Astrocyte (in vitro differentiated cells and primary cell): Measurements from ENCODE around the gene AP5B1. TPM values are rescaled to one million over a fixed set of nuclear protein-coding genes. Genes with fewer than 3 reads are reported as not detected.

Experiments used
- DNase-seq: peaks from one replicate; pipeline ENCODE4 v3.0.0-alpha.2; 2010; ENCODE audit warnings: low read depth
- FAIRE-seq: peaks from 2 replicates; lab custom pipeline; 2011; peaks lifted over from hg19 to GRCh38; lab: Jason Lieb, UNC
- H2AFZ ChIP-seq: 2 replicates; pipeline ENCODE4 v1.6.0; 2012; ENCODE audit warnings: low read depth, low read length, inconsistent platforms
- H3K27ac ChIP-seq: 2 replicates; pipeline ENCODE4 v1.5.1; 2011; ENCODE audit warnings: low read depth, low read length, inconsistent platforms
- H3K27me3 ChIP-seq: 2 replicates; pipeline ENCODE4 v1.6.0; 2011; ENCODE audit warnings: low read length, inconsistent platforms; ENCODE audit not compliant: insufficient read depth
- H3K36me3 ChIP-seq: 2 replicates; pipeline ENCODE4 v1.5.1; 2011; ENCODE audit warnings: low read length, inconsistent platforms; ENCODE audit not compliant: insufficient read depth
- H3K4me1 ChIP-seq: 2 replicates; pipeline ENCODE4 v1.5.1; 2011; ENCODE audit warnings: low read length, inconsistent platforms; ENCODE audit not compliant: insufficient read depth
- H3K4me2 ChIP-seq: 2 replicates; pipeline ENCODE4 v1.6.0; 2012; ENCODE audit warnings: low read length, inconsistent platforms
- H3K4me3 ChIP-seq: 2 replicates; pipeline ENCODE4 v1.5.1; 2011; ENCODE audit warnings: low read depth, mild to moderate bottlenecking, low read length, inconsistent platforms; ENCODE audit not compliant: insufficient read depth
- H3K79me2 ChIP-seq: 2 replicates; pipeline ENCODE4 v1.6.0; 2012; ENCODE audit warnings: mild to moderate bottlenecking, low read length, inconsistent platforms; ENCODE audit not compliant: insufficient read depth
- H3K9ac ChIP-seq: 2 replicates; pipeline ENCODE4 v1.6.0; 2012; ENCODE audit warnings: mild to moderate bottlenecking, low read length, inconsistent platforms
- H3K9me3 ChIP-seq: 2 replicates; pipeline ENCODE4 v1.5.1; 2012; ENCODE audit warnings: low read depth, mild to moderate bottlenecking, low read length, inconsistent platforms; ENCODE audit not compliant: insufficient read depth
- H4K20me1 ChIP-seq: 2 replicates; pipeline ENCODE4 v1.6.0; 2012; ENCODE audit warnings: low read length, inconsistent platforms; ENCODE audit not compliant: insufficient read depth
- H3K27ac Mint-ChIP-seq: one replicate; pipeline ENCODE4 v1.8.0; 2021; ENCODE audit warnings: mild to moderate bottlenecking, mixed read lengths; ENCODE audit not compliant: unreplicated experiment
- H3K27me3 Mint-ChIP-seq: one replicate; pipeline ENCODE4 v1.8.0; 2021; ENCODE audit warnings: low read depth, mixed read lengths; ENCODE audit not compliant: unreplicated experiment
- H3K36me3 Mint-ChIP-seq: one replicate; pipeline ENCODE4 v1.8.0; 2021; ENCODE audit warnings: low read depth, mixed read lengths; ENCODE audit not compliant: unreplicated experiment
- H3K4me1 Mint-ChIP-seq: one replicate; pipeline ENCODE4 v1.8.0; 2021; ENCODE audit warnings: low read depth, mixed read lengths; ENCODE audit not compliant: unreplicated experiment
- H3K4me3 Mint-ChIP-seq: one replicate; pipeline ENCODE4 v1.8.0; 2021; ENCODE audit warnings: mild to moderate bottlenecking, moderate library complexity, mixed read lengths; ENCODE audit not compliant: unreplicated experiment
- H3K9me3 Mint-ChIP-seq: one replicate; pipeline ENCODE4 v1.8.0; 2021; ENCODE audit warnings: mild to moderate bottlenecking, mixed read lengths; ENCODE audit not compliant: unreplicated experiment
- EZH2 ChIP-seq: IDR thresholded peaks from 2 replicates; pipeline ENCODE4 v1.6.1; 2012; ENCODE audit warnings: mild to moderate bottlenecking, low read length, inconsistent platforms; ENCODE audit not compliant: insufficient read depth
- total RNA-seq: library from RNA; stranded (reverse); gene quantifications from 2 replicates; pipeline ENCODE4 v1.2.1, GENCODE V29; 2021
- TF ChIP-seq, protein P1 (sequence below): IDR thresholded peaks from 2 replicates; pipeline ENCODE4 v1.5.1; 2011; ENCODE audit warnings: low read depth, mild to moderate bottlenecking, inconsistent platforms, low read length, moderate library complexity; ENCODE audit not compliant: insufficient read depth

Gene AP5B1
- total RNA-seq, 1 donor from 2014 or later = 10.9 TPM

GRCh38 chr11:65777241-65777640, 3.5 kb downstream of the AP5B1 start:
- Mint-ChIP-seq H3K4me1 (peaks cover 7% of the 10 kb centered on the region), H3K9me3 (no peaks in the 10 kb centered on the region), H3K36me3 (peaks cover 15% of the 10 kb centered on the region), H3K4me3 (peak overlapping the region; percentile 27), H3K27me3 (no peaks in the 10 kb centered on the region), H3K27ac (no peak overlapping the region)
- Histone ChIP-seq H3K4me1 (peaks cover 6% of the 10 kb centered on the region), H3K4me3 (no peak overlapping the region), H3K79me2 (peaks cover 18% of the 10 kb centered on the region), H4K20me1 (peaks cover 45% of the 10 kb centered on the region), H3K9ac (no peak overlapping the region), H2AFZ (no peak overlapping the region), H3K27ac (no peak overlapping the region), H3K4me2 (no peak overlapping the region), H3K36me3 (no peaks in the 10 kb centered on the region), H3K27me3 (no peaks in the 10 kb centered on the region), H3K9me3 (no peaks in the 10 kb centered on the region)
- TF ChIP-seq, protein P1, sequence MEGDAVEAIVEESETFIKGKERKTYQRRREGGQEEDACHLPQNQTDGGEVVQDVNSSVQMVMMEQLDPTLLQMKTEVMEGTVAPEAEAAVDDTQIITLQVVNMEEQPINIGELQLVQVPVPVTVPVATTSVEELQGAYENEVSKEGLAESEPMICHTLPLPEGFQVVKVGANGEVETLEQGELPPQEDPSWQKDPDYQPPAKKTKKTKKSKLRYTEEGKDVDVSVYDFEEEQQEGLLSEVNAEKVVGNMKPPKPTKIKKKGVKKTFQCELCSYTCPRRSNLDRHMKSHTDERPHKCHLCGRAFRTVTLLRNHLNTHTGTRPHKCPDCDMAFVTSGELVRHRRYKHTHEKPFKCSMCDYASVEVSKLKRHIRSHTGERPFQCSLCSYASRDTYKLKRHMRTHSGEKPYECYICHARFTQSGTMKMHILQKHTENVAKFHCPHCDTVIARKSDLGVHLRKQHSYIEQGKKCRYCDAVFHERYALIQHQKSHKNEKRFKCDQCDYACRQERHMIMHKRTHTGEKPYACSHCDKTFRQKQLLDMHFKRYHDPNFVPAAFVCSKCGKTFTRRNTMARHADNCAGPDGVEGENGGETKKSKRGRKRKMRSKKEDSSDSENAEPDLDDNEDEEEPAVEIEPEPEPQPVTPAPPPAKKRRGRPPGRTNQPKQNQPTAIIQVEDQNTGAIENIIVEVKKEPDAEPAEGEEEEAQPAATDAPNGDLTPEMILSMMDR = no peak
- TF ChIP-seq EZH2 = no peak
- DNase-seq (no peak), FAIRE-seq (no peak)

GRCh38 chr11:65776710-65777141, 4.0 kb downstream of the AP5B1 start:
- no peak overlapping the region for H3K4me3 ChIP-seq
- Mint-ChIP-seq H3K4me3 (peak overlapping the region; percentile 27), H3K36me3 (peaks cover 15% of the 10 kb centered on the region), H3K9me3 (no peaks in the 10 kb centered on the region), H3K27ac (no peak overlapping the region), H3K27me3 (no peaks in the 10 kb centered on the region), H3K4me1 (peaks cover 7% of the 10 kb centered on the region)
- no peak overlapping the region for H3K9ac ChIP-seq
- H3K79me2 ChIP-seq = peaks cover 18% of the 10 kb centered on the region
- H2AFZ ChIP-seq = no peak overlapping the region
- no peak overlapping the region for H3K27ac ChIP-seq
- no peak overlapping the region for H3K4me2 ChIP-seq
- H3K27me3 ChIP-seq = no peaks in the 10 kb centered on the region
- H3K4me1 ChIP-seq = peaks cover 6% of the 10 kb centered on the region
- no peaks in the 10 kb centered on the region for H3K9me3 ChIP-seq
- no peak for FAIRE-seq
- no peak for DNase-seq
- H4K20me1 ChIP-seq = peaks cover 45% of the 10 kb centered on the region
- H3K36me3 ChIP-seq = no peaks in the 10 kb centered on the region
- TF ChIP-seq, protein P1 = no peak
- no peak for TF ChIP-seq EZH2

GRCh38 chr11:65776196-65776595, 4.6 kb downstream of the AP5B1 start:
- DNase-seq = no peak
- peaks cover 18% of the 10 kb centered on the region for H3K79me2 ChIP-seq
- H2AFZ ChIP-seq = no peak overlapping the region
- Mint-ChIP-seq H3K4me3 (no peak overlapping the region), H3K36me3 (peaks cover 15% of the 10 kb centered on the region), H3K4me1 (peaks cover 7% of the 10 kb centered on the region), H3K9me3 (peaks cover 2% of the 10 kb centered on the region), H3K27me3 (no peaks in the 10 kb centered on the region), H3K27ac (no peak overlapping the region)
- FAIRE-seq = no peak
- no peak overlapping the region for H3K4me2 ChIP-seq
- H3K4me3 ChIP-seq = no peak overlapping the region
- no peak for TF ChIP-seq EZH2
- TF ChIP-seq, protein P1 = no peak
- H3K9ac ChIP-seq = no peak overlapping the region
- H4K20me1 ChIP-seq = peaks cover 45% of the 10 kb centered on the region
- no peak overlapping the region for H3K27ac ChIP-seq
- no peaks in the 10 kb centered on the region for H3K9me3 ChIP-seq
- no peaks in the 10 kb centered on the region for H3K27me3 ChIP-seq
- H3K4me1 ChIP-seq = peaks cover 6% of the 10 kb centered on the region
- H3K36me3 ChIP-seq = no peaks in the 10 kb centered on the region
